ENCODE data around the gene PAIP1.

DNA sequence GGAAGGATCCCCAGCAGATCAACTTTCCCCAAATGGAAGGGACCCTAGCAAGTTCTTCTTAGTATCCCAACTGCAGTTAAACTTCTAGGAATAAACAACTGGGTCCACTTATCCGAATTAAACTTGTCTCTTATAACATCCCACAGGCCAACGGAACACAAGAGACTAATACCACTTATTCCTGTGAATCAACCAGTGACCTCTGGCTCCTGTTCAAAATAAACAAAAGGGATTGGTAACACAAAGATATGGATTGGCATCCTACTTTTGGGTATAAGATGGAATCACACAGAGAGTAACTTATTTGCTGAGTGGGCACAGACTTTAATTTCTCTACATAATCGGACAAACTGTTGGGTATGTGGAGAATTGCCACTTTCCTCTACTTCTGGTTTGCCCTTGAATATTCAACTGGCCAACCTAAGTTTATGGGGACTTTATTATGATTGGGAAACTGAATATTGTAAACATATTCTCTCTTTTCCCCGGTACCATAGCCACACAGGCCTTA lies 12.4 kb upstream of the PAIP1 start:
- TF ChIP-seq, protein P1, sequence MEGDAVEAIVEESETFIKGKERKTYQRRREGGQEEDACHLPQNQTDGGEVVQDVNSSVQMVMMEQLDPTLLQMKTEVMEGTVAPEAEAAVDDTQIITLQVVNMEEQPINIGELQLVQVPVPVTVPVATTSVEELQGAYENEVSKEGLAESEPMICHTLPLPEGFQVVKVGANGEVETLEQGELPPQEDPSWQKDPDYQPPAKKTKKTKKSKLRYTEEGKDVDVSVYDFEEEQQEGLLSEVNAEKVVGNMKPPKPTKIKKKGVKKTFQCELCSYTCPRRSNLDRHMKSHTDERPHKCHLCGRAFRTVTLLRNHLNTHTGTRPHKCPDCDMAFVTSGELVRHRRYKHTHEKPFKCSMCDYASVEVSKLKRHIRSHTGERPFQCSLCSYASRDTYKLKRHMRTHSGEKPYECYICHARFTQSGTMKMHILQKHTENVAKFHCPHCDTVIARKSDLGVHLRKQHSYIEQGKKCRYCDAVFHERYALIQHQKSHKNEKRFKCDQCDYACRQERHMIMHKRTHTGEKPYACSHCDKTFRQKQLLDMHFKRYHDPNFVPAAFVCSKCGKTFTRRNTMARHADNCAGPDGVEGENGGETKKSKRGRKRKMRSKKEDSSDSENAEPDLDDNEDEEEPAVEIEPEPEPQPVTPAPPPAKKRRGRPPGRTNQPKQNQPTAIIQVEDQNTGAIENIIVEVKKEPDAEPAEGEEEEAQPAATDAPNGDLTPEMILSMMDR (IDR thresholded peaks at IDR 0.05) = no peak
- no peak for TF ChIP-seq POLR2A (IDR thresholded peaks at IDR 0.05)
